ENCODE data around the gene TMEM30B.

DNA sequence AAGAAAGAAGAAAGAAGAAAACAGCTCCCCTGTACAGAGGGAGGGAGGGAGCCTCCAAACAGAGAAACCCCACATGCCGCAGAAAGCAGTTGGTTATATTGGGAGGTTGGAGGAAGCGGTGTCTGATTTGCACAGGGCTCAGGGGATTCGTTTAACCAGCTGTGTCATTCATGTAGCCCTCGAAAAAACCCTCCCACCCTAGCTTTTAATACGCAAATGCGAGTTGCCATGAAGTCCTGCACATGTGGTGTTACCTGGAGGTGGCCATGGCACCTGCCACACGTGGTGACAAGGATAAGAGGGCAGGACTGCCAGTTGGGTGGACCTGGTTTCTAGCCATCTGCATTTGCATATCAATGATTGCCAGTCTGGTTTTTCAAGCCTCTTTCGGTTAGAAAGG, 40.9 kb downstream of the TMEM30B start:
- TF ChIP-seq EZH2 (IDR thresholded peaks at IDR 0.05; ENCODE audit: borderline replicate concordance, low read length): no peak
- TF ChIP-seq, protein P1, sequence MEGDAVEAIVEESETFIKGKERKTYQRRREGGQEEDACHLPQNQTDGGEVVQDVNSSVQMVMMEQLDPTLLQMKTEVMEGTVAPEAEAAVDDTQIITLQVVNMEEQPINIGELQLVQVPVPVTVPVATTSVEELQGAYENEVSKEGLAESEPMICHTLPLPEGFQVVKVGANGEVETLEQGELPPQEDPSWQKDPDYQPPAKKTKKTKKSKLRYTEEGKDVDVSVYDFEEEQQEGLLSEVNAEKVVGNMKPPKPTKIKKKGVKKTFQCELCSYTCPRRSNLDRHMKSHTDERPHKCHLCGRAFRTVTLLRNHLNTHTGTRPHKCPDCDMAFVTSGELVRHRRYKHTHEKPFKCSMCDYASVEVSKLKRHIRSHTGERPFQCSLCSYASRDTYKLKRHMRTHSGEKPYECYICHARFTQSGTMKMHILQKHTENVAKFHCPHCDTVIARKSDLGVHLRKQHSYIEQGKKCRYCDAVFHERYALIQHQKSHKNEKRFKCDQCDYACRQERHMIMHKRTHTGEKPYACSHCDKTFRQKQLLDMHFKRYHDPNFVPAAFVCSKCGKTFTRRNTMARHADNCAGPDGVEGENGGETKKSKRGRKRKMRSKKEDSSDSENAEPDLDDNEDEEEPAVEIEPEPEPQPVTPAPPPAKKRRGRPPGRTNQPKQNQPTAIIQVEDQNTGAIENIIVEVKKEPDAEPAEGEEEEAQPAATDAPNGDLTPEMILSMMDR (IDR thresholded peaks at IDR 0.05; ENCODE audit: low read length): no peak

Data from OCI-LY1 (cell line).